ENCODE data around the gene MSRB2. TPM values are rescaled to one million over a fixed set of nuclear protein-coding genes. Genes with fewer than 3 reads are reported as not detected.

Gene MSRB2
- total and polyA plus RNA-seq, 2 of the 8 experiments (the other 6 are each of a cell fraction or from before 2014, with no cell fraction given), result 11.0 to 13.9 TPM

DNA sequence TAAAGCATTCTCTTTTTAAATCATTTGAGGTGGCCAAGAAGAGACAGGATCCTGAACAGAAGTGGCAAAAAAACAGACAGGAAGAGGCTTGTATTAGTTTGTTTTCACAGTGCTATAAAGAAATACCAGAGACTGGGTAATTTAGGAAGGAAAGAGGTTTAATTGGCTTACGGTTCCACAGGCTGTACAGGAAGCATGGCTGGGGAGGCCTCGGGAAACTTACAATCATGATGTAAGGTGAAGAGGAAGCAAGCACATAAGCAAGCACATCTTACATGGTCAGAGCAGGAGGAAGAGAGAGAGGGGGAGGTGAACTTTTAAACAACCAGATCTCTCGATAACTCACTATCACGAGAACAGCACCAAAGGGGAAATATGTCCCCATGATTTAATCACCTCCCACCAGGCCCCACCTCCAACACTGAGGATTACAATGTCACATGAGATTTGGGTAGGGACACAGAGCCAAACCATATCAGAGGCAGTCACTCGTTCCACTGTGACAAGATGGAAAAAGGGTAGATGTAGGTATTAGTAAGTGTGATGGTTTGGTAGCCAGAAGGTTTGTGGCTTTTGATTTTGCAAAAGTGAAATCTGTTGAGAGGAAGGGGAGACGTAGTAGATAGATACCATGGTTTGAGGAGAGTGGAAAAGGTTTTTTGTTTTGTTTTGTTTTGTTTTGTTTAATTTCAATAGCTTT is 5.1 kb downstream of the MSRB2 start:
- H3K14ac ChIP-seq (ENCODE audit: insufficient read length), result no peak overlapping the region

More for the DNA sequence above, 5.1 kb downstream of the MSRB2 start:
- Histone ChIP-seq H3K18ac (ENCODE audit: extremely low read depth, low read length) (no peak overlapping the region), H2BK5ac (ENCODE audit: low read depth, low read length) (no peak overlapping the region), H2BK20ac (ENCODE audit: low read length) (no peak overlapping the region), H3K9me3 (ENCODE audit: insufficient read depth in 2 of 2, low read depth in 1 of 2, low read length in 1 of 2) (no peaks in the 10 kb centered on the region), H3K4me1 (replicated peaks in 1 of 4; ENCODE audit: control insufficient read depth in 3 of 4, insufficient read depth in 4 of 4, low read length in 3 of 4) (peaks cover 2 to 14% (median 9%) of the 10 kb centered on the region in 4 experiments; a peak in 5 of 7 replicates), H3K27me3 (replicated peaks in 1 of 4; ENCODE audit: control insufficient read depth in 3 of 4, extremely low read depth in 1 of 4, insufficient read depth in 3 of 4, low read length in 3 of 4) (no peaks in the 10 kb centered on the region), H3K27ac (ENCODE audit: low read depth, low read length) (no peak overlapping the region), H3K23ac (ENCODE audit: insufficient read length) (no peak overlapping the region), H3K4me2 (ENCODE audit: insufficient read depth in 1 of 2, low read depth in 2 of 2, low read length in 2 of 2) (no peak overlapping the region), H2BK15ac (ENCODE audit: low read length) (no peak overlapping the region), H2BK120ac (replicated peaks; ENCODE audit: low read depth, low read length) (no peak overlapping the region), H4K91ac (replicated peaks; ENCODE audit: insufficient read length, low read length) (no peak overlapping the region), H3K4ac (replicated peaks; ENCODE audit: insufficient read length, low read depth, low read length) (no peak overlapping the region), H3K79me1 (ENCODE audit: low read depth, low read length) (no peaks in the 10 kb centered on the region), H3K56ac (replicated peaks; ENCODE audit: insufficient read length, low read depth, low read length) (no peak overlapping the region), H2AK5ac (ENCODE audit: low read depth, low read length) (no peak overlapping the region), H3K9ac (replicated peaks in 1 of 4; ENCODE audit: extremely low read depth in 1 of 4, low read depth in 3 of 4, low read length in 3 of 4) (no peak overlapping the region), H2BK12ac (ENCODE audit: low read depth, low read length) (no peak overlapping the region), H2AFZ (ENCODE audit: low read length) (no peak overlapping the region), H3K23me2 (ENCODE audit: low read depth, low read length) (peaks cover 4% of the 10 kb centered on the region; the same call in 1 of the 2 replicates), H3K4me3 (ENCODE audit: extremely low read depth in 1 of 4, insufficient read depth in 2 of 4, low read depth in 3 of 4, low read length in 4 of 4) (no peak overlapping the region), H4K20me1 (replicated peaks in 1 of 2; ENCODE audit: control insufficient read depth in 1 of 2, insufficient read depth in 2 of 2, low read length in 2 of 2) (no peaks in the 10 kb centered on the region), H4K8ac (ENCODE audit: extremely low read depth, insufficient read depth, low read length) (no peak overlapping the region), H3K79me2 (ENCODE audit: control insufficient read depth in 1 of 2, insufficient read depth in 2 of 2, low read length in 2 of 2) (no peaks in the 10 kb centered on the region; a peak in 2 of 4 replicates), H3K36me3 (ENCODE audit: control insufficient read depth in 2 of 4, insufficient read depth in 4 of 4, low read length in 3 of 4) (no peaks in the 10 kb centered on the region; a peak in 1 of 8 replicates), H4K5ac (ENCODE audit: insufficient read length, low read depth, low read length) (no peak overlapping the region)
- FAIRE-seq, result no peak
- WGBS, 2 experiments (ENCODE audit: extremely low coverage in 1 of 2, insufficient coverage in 1 of 2, insufficient read length in 1 of 2, insufficient replicate concordance in 2 of 2, low coverage in 1 of 2, low lambda C conversion rate in 2 of 2, missing lambda C conversion rate in 1 of 2), result 90 to 100% methylated on average over 1 to 6 of the region's 6 CpGs
- ChIA-PET CTCF (ENCODE audit: partially characterized antibody) (no interaction called here), POLR2A (ENCODE audit: partially characterized antibody) (no interaction called here)
- TF ChIP-seq YY1 (IDR thresholded peaks at IDR 0.05; ENCODE audit: low read depth, low read length), result no peak
- no peak for TF ChIP-seq SP1 (IDR thresholded peaks at IDR 0.05; ENCODE audit: low read depth, low read length)
- TF ChIP-seq FOSL1 (IDR thresholded peaks at IDR 0.05; ENCODE audit: insufficient read depth, low read depth, low read length), result no peak
- no peak for TF ChIP-seq CEBPB (IDR thresholded peaks at IDR 0.05; ENCODE audit: low read depth, low read length)
- no peak for TF ChIP-seq CHD2 (IDR thresholded peaks at IDR 0.05; ENCODE audit: low read length)
- TF ChIP-seq ASH2L (IDR thresholded peaks at IDR 0.05; ENCODE audit: low read length), result no peak
- TF ChIP-seq SIX5 (IDR thresholded peaks at IDR 0.05; ENCODE audit: low read depth, low read length), result no peak
- no peak for DNase-seq (ENCODE audit: low read depth in 1 of 2, low spot score in 2 of 2)
